T-helper 2 cell (primary cell): ENCODE measurements around the gene C16orf74.

Experiments used
- DNase-seq, 5 experiments: peaks; one replicate each; pipeline versions ENCODE4 v3.0.0 to v3.0.0-alpha.2; 2012 to 2022

C16orf74 gene

DNA sequence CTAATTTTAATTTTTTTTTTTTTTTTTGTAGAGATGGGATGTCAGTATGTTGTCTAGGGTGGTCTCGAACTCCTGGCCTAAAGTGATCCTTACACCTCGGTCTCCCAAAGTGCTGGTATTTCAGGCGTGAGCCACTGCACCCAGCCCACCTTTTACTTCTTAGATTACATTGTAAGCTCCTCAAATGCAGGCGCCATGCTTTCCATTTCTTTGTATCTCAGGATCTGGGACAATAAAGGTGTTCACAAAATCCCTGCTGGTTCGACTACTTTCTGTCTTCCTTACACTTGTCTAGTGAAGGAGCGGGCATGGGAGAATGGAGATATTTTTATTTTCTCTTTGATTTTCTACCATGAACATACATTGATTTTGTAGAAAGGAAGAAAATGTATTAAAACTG, 23.2 kb upstream of the C16orf74 start:
- DNase-seq: no peak

DNA sequence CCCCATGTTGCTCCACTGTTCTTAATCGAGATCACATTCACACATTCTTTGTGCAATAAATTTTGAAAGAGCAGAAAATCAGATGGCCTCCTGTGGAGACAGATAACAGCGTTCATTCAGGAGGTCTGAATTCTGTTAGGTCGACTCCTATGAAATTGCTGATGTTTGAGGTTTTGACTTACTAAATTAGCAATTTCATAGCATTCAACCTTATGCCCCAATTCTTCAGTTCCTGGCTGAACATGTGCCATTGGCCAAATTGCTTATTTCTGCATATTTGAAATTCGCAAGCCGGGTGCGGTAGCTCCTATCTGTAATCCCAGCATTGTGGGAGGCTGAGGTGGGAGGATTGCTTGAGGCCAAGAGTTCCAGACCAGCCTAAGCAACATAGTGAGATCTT, 22.1 kb upstream of the C16orf74 start:
- DNase-seq: no peak

DNA sequence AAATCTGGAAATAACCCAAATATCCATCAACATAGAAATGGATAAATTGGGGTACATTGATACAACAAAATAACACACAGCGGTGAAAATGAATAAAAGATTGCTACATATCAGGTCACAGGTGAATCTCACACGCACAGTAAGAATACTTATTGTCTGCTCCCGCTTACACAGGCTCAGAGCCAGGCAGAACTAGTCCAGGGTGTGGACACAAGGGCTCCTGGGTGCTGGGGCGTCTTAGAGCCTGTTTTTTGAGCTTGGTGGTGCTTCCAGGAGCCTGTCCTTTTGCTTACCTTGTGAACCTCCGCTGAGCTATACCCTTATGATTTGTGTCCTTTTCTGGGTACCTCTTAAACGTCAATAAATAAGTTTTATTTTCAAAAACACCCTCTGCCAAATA, 19.8 kb upstream of the C16orf74 start:
- no peak for DNase-seq

DNA sequence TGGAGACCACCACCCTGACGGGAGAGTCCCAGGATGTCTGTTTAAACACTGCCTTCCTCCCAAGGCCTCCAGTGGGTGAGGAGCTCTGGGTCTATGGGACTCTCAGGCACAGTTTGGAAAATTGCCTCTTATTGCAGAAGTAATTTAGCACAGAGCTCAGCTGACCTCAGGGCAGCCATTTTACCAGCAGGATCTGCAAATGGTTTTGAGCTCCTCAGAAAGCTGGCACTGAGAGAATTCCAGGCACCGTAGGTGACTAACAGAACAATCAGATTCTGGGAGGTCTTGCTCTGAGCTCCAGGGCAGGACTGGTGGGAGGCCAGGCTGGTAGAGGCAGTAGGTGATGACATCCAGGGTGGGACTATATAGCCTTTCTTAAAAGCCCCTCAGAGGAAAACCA, 17.3 kb upstream of the C16orf74 start:
- DNase-seq: no peak

DNA sequence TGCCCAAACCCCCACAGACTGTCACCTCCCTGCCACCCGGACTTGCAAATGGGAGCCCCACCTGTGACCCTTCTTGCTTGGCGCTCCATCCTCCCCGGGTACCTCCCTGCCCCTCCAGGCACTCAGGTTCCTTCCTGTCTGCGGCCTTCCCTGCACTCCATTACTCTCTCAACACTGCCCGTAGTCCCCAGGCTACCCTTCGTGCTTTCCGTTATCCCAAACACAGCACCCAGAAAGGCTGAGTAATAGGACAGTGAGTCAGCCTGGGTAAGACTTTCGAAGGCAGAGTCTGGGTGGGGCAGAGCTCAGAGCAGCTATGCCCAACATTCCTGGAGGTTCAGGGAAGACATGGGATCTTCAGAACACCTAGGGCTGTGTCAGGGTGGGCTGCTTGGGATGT, 16.6 kb upstream of the C16orf74 start:
- DNase-seq: no peak

DNA sequence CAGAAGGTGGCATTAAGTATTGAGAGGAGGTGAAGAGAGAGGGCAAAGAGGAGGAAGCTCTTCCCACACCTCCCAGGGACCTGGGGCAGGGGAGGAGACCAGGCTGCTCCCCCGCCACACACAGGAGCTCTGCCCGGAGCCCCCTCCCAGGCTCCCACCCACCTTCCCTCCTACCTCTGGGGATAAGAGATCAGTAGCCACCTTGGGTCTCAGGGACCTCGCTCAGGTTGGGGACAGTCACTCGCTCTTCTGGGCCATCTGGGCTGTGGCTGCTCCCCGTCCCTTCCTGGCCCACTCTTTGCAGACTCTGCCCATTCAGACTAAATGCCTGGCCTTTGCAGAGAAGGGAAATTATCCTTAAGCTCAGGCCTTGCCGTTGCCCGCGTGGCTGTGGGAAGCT, 14.9 kb upstream of the C16orf74 start:
- no peak for DNase-seq

DNA sequence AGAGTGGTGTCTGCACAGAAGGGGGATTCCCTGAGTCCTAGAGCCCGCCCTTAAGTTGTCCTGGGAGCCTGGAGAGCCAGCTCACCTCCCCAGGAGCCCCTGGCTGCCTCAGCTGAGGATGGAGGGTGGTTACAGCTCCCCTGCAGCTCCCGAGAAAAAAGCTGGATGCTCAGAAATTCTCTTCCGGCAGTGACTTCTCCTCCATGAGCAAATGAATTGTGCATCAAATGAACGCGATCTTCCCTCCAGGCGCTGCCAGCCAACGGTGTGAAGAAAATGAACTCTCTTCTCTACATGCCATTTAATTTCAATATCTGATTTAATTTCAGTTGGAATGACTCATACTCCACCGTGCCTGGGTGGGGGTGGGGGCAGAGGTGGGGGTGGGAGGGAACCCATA, 14.3 kb upstream of the C16orf74 start:
- DNase-seq: no peak

DNA sequence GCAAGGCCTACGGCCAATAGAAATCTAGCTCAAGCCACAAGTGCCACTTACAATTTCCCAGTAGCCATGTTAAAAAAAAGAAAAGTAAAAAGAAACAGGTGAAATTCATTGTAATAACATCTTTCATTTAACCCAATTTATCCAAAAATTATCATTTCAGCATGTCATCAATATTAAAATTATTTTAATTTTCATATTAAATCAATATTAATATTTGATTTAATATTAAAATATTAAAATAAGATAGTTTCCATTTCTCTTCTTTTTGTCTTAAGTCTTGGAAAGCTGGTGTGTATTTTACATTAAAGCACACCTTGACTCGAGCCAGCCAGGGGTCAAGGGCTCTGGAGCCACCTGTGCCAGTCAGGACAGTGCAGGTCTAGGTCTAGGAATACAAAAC, 12.7 kb upstream of the C16orf74 start:
- no peak for DNase-seq

DNA sequence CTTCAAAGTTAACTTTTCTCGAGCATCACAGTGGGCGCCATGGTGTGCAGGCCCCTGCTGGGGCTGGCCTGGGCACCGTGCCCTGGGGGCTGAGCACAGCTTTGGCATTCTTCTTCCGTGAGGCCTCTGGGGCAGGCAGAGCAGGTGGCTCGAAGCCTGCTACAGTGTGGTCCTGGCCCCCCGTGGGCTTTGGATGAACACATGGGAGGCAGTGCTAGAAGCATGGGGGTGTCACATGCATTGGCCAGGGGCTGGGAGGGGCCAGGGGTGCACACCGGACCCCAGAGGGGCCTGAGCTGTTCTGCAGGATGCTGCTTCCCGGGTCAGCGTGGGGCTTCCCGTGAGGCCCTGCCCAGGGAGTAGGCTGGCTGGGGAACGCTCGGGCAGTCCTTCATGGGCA, 12.1 kb upstream of the C16orf74 start:
- DNase-seq: no peak

DNA sequence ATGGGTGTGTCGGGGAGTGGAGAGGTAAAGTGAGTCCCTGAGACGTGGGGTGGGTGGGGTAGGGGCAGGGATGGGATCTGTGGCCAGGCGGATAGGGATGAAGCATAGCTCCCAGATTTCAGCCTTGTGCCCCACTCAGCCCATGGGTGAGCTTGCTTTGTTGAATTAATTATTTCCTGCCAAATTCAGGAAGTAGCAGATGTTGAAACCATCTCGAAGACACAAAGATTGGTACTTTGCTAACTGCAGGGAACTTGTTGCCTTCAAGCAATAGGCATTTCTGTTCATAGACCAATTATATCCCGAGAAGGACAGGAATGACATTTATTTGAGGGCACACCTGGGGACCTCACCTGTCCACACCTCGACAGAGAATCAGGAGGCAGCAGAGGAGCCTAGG, 11.0 kb upstream of the C16orf74 start:
- no peak for DNase-seq

DNA sequence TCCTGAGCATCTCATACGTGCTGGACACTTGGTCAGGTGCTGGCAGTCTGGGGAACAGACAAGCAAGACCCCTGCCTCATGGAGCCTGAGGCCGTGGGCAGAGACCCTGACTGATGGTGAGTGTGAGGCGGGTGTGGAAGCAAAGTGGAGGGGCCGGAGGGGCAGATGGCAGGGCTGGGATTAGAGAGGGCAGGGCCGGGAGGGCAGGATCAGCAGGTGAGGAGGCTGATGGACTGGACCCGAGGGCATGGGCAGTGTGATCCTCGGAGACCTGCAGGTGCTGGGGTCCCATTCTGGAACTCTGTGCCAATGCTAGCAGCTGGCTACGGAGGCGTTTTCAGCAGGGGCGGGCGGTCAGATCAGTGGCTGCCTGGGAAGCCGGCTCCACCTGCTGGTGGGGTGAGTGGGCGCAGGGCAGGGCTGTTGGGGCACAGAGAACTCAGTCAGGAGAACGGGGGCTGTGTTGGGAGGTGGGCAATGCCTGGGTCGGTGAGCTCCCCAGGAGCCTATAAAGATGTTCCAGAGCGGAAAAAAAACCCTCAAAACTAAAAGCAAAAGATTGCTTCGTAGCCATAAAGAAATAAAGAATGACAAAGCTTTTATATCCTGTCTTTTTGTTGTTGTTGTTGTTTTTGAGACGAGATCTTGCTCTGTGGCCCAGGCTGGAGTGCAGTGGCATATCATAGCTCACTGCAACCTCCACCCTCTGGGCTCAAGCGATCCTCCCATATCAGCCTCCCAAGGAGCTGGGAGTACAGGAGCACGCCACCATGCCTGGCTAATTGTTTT, 8.9 kb upstream of the C16orf74 start:
- no peak for DNase-seq

DNA sequence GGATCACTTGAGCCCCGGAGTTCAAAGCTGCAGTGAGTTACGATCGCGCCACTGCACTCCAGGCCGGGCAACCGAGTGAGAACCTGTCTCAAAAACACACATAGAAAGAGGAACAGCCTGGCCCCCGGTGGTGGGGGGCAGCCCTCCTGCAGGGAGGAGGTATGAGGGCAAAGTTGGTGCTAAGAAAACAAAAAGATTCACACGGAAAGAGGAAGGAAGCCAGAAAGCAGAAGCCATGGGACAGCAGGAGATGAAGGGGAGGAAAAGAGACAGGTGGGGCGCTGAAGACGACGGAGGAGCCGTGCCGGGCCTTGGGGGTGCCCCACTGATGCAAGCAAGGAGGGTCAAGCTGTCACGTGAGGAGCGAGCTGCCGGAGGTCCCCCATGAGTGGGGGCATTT, 8.2 kb upstream of the C16orf74 start:
- DNase-seq: no peak

DNA sequence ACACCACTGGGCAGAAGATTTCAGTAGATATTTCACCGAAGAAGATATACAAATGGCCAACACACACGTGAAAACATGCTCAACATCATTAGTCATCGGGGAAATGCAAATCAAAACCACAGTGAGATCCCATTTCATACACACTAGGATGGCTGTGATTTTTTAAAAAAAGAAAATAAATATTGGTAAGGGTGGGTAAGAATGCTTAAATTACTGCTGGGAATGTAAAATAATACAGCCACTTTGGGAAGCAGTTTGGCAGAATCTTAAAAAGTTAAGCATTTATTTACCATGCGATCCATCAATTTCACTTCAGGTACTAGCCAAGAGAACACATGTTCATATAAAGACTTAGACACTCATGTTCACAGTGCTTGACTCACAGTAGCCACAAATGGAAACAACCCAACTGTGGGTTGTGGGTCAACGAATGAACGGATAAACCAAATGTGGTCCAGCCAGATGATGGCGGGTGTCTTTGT, 6.5 kb upstream of the C16orf74 start:
- DNase-seq: no peak

DNA sequence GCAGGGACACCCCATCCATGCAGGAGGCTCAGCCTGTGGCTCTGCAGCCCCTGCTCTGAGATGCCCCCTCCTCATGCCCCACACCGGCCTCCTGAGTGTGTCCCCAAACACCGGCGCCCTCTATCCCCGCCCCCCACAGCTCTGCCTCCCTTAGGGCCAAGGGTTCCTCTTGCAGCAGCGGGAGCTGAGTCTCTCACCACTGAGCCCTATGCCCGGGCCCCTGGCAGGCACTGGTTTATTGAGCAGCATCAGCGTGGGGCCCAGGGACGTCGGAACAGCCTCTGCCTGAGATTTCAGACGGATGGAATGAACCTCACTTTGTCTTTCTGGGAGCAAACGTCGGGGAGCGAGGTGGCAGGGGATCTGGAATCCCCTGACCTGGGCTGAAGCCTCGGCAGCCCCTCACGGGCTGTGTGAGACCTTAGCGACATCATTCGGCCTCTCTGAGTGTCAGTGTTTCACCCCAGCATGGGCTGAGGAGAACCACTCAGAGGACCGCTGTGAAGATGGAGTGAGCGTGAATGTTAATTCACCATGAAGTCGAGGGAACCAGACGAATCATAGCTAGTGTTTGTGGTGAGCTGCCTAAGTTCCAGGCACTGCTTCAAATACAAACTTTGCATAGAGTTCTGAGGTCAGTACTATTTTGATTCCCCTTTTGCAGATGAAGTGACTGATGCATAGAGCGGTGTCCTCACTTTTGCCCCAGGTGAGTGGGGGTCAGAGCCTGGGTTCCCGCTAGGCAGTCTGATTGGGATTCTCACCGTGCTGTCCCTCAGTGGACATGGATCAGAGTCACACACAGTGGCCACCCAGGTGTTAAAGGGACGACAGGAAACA, 5.3 kb upstream of the C16orf74 start:
- DNase-seq: no peak

DNA sequence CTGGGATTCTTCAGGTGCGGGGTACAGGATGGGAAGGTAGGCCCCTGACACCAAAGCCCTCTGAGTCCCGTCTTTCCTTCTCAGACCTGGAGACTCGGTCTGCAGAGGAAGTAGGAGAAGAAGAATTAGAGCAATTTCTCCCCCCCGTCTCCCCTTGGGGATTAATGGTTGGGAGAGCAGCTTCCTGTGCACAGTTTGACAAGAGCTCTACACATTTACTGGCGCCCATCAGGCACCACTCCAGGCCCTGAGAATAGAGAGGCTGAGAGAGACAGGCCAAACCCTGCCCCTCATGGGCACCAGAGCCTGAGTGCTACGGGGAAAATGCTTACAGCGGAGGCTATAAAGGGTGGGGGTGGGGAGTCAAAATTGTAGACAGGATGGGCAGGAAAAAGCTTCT, 3.5 kb upstream of the C16orf74 start:
- DNase-seq: no peak

DNA sequence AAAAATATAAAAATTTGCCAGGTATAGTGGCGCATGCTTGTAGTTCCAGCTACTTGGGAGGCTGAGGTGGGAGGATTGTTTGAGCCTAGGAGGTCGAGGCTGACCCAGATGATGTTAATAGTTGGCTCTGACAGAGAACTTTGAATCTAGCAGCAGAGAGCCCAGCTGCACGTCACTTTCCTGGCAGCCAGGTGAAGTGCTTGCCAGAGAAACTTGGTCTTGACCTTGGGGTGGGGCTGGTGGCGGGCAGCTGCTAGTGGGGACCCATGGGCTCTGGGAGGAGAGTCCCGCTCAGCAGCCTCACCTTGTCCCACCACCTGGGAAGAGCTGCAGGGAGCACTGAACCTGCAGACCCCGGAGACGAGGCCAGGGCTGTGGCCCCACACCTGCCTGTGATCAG, 3.1 kb upstream of the C16orf74 start:
- no peak for DNase-seq

DNA sequence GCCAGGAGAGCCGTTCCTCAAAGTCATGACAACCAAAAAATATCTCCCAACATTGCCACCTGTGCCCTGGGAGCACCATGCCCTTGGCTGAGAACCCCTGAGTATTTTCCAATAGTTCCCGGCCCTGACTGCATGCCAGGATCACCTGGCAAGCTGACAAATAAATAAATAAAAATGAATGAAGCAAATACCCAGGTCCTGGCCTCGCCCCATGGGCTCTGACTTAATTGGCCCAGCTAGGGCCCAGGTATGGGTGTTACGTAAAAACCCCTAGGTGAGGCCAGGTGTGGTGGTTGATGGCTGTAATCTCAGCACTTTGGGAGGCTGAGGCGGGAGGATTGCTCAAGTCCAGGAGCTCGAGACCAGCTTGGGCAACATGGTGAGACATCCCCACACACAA, 2.7 kb upstream of the C16orf74 start:
- no peak for DNase-seq

DNA sequence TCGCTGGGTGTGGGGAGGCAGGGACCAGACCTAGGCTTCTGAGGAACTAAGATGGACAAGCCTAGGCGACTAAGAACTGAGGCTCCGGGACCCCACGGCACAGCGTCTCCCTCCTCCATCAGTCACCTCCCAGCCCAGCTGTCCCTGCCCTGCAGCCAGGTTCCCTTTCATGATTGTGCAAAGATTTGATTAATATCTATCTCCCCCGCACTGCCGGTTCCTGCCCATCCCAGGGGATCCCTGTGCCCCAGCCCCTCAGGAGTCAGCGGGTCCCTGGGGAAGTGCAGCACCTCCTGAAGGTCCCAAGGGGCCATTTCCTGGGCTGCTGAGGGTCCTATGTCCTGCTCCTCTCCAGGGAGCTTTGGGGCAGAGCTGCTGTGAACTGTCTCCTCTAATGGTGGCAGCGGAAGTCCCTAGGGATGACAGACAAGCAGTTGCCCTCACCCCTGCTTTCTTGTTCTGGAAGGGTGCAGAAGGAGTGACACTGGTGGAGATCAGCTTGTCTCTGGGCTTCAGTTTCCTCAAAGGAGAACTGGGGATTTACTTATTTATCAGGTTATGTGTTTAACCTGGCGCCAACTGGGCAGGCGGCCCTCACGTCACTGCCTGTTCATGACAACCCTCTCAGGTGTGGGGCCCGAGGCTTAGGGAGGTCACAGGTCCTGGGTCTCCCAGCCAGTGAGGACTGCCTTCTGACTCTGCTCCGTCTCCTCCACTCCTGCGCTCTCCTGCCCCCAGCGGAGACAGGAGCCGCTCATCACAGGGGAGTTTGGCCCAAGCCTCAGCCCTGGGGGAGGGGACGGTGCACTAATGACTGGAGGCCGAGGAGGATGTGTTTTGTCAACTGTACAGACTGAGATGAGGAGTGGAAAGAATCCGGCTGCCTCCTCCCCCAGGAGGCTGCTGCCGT, 1.9 kb upstream of the C16orf74 start:
- DNase-seq: no peak

DNA sequence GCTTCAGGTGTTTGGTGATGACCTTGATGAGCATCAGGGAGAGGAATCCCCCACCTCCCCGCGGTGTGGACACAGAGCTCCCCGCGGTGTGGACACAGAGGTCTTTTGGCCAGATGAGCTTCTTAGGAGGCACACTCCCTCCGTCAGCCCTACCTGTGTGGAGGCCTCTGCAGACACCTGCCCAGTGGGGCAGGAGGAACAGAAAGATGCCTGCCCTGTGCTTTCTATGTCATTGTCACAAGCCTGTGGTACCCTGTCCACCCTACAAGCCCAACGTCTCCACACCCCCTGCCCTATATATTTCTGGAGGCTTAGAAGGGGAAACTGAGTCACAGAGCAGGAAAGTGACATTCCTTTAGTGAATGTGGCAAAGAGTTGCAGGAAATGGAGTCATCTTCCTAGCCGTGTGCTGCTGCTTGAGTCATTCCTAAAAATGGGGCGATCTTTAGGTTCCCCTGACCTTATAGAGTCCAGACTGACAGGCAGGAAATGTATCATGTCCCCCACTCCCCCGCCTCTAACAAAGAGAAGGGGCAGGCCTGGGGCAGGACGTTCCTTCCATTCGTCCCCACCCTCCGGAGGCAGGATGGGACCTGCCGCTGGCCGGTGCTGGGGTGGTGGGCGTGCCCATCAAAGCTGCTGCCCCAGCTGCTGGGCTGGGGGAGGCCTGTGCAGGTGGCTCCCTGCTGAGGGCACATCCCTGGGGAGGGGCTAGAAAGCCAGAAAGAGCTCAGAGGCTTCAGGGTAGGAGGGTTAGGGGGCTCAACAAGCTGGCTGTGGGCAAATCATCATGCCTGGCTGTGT, 1.0 kb upstream of the C16orf74 start:
- DNase-seq: no peak

DNA sequence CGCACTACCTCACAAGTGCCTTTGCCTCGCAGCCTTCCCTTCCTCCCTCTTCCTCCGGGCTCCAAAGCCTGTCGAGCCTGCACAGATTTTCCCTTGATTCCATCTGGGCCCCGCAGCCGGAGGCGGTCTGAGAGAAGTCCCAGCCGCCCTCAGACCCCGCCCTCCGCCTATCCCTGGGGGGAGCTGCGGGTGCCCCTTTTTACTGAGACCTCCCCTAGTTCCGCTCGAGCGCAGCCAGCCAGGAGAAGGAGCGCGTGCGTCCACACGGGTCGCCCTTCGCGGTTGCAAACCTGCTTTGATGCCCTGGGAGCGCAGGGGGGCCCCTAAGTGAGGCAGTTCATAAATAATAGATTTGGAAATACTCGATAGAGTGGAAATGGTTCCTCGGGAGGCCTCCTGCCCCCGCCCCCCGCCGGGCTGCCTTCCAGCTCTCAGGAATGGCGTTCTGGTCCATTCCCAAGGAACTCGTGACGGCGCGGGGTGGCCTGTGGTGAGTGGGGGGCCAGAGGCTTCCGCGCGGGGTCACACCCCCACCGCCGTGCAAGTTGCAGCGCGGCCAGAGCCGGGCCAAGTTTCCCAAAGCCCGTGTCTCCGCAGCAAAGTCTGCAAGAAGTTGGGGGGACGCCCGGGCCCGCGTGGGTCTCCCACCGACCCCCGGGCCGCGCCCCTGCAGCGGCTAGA, 610 bp downstream of the C16orf74 start:
- DNase-seq: no peak

DNA sequence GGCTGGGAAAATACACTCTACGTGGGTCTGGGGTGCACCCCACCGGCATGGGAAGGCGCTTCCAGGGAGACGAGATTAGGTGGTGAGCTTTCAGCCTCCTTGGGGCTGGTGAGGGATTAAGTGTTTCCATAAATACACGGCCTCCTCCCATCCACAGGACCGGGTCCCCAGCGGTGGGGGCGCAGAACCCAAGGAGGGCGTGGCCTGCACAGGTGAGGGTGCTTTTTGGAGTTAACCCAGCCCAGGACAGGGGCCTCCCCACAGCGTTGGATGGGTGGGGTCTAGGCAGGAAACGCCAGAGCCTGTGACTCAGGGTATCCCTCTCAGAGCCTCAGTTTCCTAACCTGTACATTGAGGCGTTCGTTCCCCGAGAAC, 1.1 kb downstream of the C16orf74 start:
- no peak for DNase-seq
